Endothelial cell of umbilical vein (primary cell): Measurements from ENCODE around the gene SERPINB13. TPM values are rescaled to one million over a fixed set of nuclear protein-coding genes. Genes with fewer than 3 reads are reported as not detected.

Source experiments
- BruUV-seq: library from RNA; stranded (reverse); fragments of 400-500 nt; replicated peaks from 2 replicates; lab custom pipeline; 2021; lab: Mats Ljungman, UMichigan
- CTCF ChIA-PET: fragments of 300-600, 350-600 bp; sonication (Branson Sonifier 250); formaldehyde crosslinking; loops from one replicate; lab custom pipeline; 2021; ENCODE audit warnings: antibody characterized with exemption, inconsistent platforms; lab: Charles Lee
- POLR2A ChIA-PET: fragments of 300-600, 350-600 bp; sonication (Branson Sonifier 250); formaldehyde crosslinking; loops from one replicate; lab custom pipeline; 2021; ENCODE audit warnings: antibody characterized with exemption, inconsistent platforms; lab: Charles Lee
- DNase-seq: peaks from one replicate; pipeline ENCODE4 v3.0.0-alpha.2; 2011; ENCODE audit warnings: low read depth, low spot score
- FAIRE-seq: peaks from 2 replicates; lab custom pipeline; 2011; peaks lifted over from hg19 to GRCh38; lab: Jason Lieb, UNC
- H2AFZ ChIP-seq: 2 replicates; pipeline ENCODE4 v1.6.0; 2012; ENCODE audit warnings: low read depth, low read length, control low read depth, inconsistent platforms
- H3K27ac ChIP-seq: 2 replicates; pipeline ENCODE4 v1.5.1; 2011; ENCODE audit warnings: low read depth, mild to moderate bottlenecking, control low read depth, low read length, moderate library complexity; ENCODE audit not compliant: insufficient read depth
- H3K27me3 ChIP-seq, 2 experiments: 2 replicates each; pipeline versions ENCODE4 v1.6.0 to v1.6.1; 2011; ENCODE audit warnings: low read length in 2 of 2, mixed read lengths in 1 of 2; ENCODE audit not compliant: control insufficient read depth in 2 of 2, insufficient read depth in 2 of 2
- H3K36me3 ChIP-seq, 2 experiments: 2 replicates in 1 of 2; 3 replicates in 1 of 2; pipeline ENCODE4 v1.5.1; 2011; ENCODE audit warnings: low read length in 2 of 2, mild to moderate bottlenecking in 1 of 2, moderate library complexity in 1 of 2; ENCODE audit not compliant: control insufficient read depth in 2 of 2, insufficient read depth in 2 of 2; ENCODE audit errors: extremely low read depth in 1 of 2
- H3K4me1 ChIP-seq: 3 replicates; pipeline ENCODE4 v1.5.1; 2011; ENCODE audit warnings: mild to moderate bottlenecking, low read length; ENCODE audit not compliant: control insufficient read depth, insufficient read depth; ENCODE audit errors: extremely low read depth
- H3K4me2 ChIP-seq: 2 replicates; pipeline ENCODE4 v1.6.1; 2011; ENCODE audit warnings: low read length, control low read depth, mixed read lengths; ENCODE audit not compliant: insufficient read depth
- H3K4me3 ChIP-seq, 3 experiments: fragments of 200-600 bp in 1 of 3; sonication (generic), shearing (Covaris generic) in 1 of 3; replicated peaks in 1 of 3; 2 replicates each; pipeline ENCODE4 v1.5.1; 2011 to 2016; ENCODE audit warnings: control low read depth in 3 of 3, low read length in 3 of 3, mild to moderate bottlenecking in 2 of 3, inconsistent platforms in 1 of 3, low read depth in 1 of 3, moderate library complexity in 1 of 3; ENCODE audit not compliant: insufficient read depth in 1 of 3
- H3K79me2 ChIP-seq: 2 replicates; pipeline ENCODE4 v1.6.0; 2012; ENCODE audit warnings: low read length, inconsistent platforms; ENCODE audit not compliant: control insufficient read depth, insufficient read depth
- H3K9ac ChIP-seq: replicated peaks from 2 replicates; pipeline ENCODE3; 2011; ENCODE audit warnings: low read length, control low read depth; ENCODE audit not compliant: insufficient read depth; ENCODE audit errors: extremely low read depth
- H3K9me1 ChIP-seq: replicated peaks from 3 replicates; pipeline ENCODE4 v1.6.0; 2011; ENCODE audit warnings: mild to moderate bottlenecking, low read length; ENCODE audit not compliant: control insufficient read depth, insufficient read depth; ENCODE audit errors: extremely low read depth
- H3K9me3 ChIP-seq: replicated peaks from 2 replicates; pipeline ENCODE4 v1.5.1; 2012; ENCODE audit warnings: low read length, inconsistent platforms; ENCODE audit not compliant: control insufficient read depth, insufficient read depth
- H4K20me1 ChIP-seq: replicated peaks from 2 replicates; pipeline ENCODE3; 2011; ENCODE audit warnings: mild to moderate bottlenecking, low read length; ENCODE audit not compliant: control insufficient read depth, insufficient read depth; ENCODE audit errors: extremely low read depth
- EZH2 ChIP-seq: IDR thresholded peaks from 2 replicates; pipeline ENCODE4 v1.6.1; 2012; ENCODE audit warnings: borderline replicate concordance, low read depth, mild to moderate bottlenecking, moderate library complexity, low read length, inconsistent platforms; ENCODE audit not compliant: severe bottlenecking
- FOS ChIP-seq: IDR thresholded peaks from 2 replicates; pipeline ENCODE4 v1.6.1; 2011; ENCODE audit warnings: mild to moderate bottlenecking, low read length, moderate library complexity, borderline replicate concordance; ENCODE audit not compliant: insufficient read depth
- GATA2 ChIP-seq: IDR thresholded peaks from 2 replicates; pipeline ENCODE4 v1.7.0; 2011; ENCODE audit warnings: low read depth, mild to moderate bottlenecking, moderate library complexity, mixed read lengths, low read length; ENCODE audit not compliant: insufficient read length, insufficient read depth
- JUN ChIP-seq: IDR thresholded peaks from 2 replicates; pipeline ENCODE4 v1.6.1; 2011; ENCODE audit warnings: borderline replicate concordance, low read depth; ENCODE audit not compliant: insufficient read length, insufficient read depth
- MAX ChIP-seq: IDR thresholded peaks from 2 replicates; pipeline ENCODE4 v1.6.1; 2011; ENCODE audit not compliant: insufficient read depth, insufficient read length
- MYC ChIP-seq: IDR thresholded peaks from one replicate; pipeline ENCODE4 v1.6.1; 2011; ENCODE audit warnings: mild to moderate bottlenecking, low read depth, low read length
- POLR2A ChIP-seq: IDR thresholded peaks from 2 replicates; pipeline ENCODE4 v1.6.1; 2012; ENCODE audit warnings: low read depth, mild to moderate bottlenecking, control low read depth, low read length
- POLR2AphosphoS5 ChIP-seq: IDR thresholded peaks from 2 replicates; pipeline ENCODE4 v1.6.1; 2012; ENCODE audit warnings: low read depth, mild to moderate bottlenecking, control low read depth, low read length, moderate library complexity; ENCODE audit not compliant: insufficient read depth
- dilution Hi-C: fragments of 300-500 bp; cut with MboI; formaldehyde crosslinking; loops from one replicate; pipeline ENCODE4 v1.15.0; 2019; ENCODE audit warnings: low sequenced_read_pairs; ENCODE audit not compliant: extremely low pct_ligation_motif_present
- intact Hi-C: fragments of 100-400 bp; cut with micrococcal nuclease; formaldehyde crosslinking; loops from one replicate; pipeline ENCODE4 v1.10.0; 2022
- polyA plus RNA-seq, 4 experiments: library from polyadenylated mRNA; depleted of rRNA in 3 of 4; stranded (reverse) in 3 of 4; unstranded in 1 of 4; fragments of >200 nt; gene quantifications; 2 replicates each; pipeline versions ENCODE4 v1.2.1 to v1.2.3, GENCODE V29; 2011 to 2012; ENCODE audit warnings: missing spikeins in 1 of 4
- total RNA-seq: library from RNA; stranded (reverse); gene quantifications from 2 replicates; pipeline ENCODE4 v1.2.3, GENCODE V29; 2021
- TF ChIP-seq, protein P1 (sequence below), 2 donors: IDR thresholded peaks; 1 replicate in 1 of 2; 2 replicates in 1 of 2; pipeline ENCODE4 v1.5.1; 2011; ENCODE audit warnings: low read length in 2 of 2, mild to moderate bottlenecking in 2 of 2, moderate library complexity in 2 of 2, control low read depth in 1 of 2, inconsistent platforms in 1 of 2, low read depth in 1 of 2; ENCODE audit not compliant: insufficient read depth in 1 of 2; ENCODE audit errors: extremely low read depth in 1 of 2

SERPINB13 gene
- total and polyA plus RNA-seq, 2 donors (not counting 3 experiments of a cell fraction or from before 2014, with no cell fraction given): not detected

DNA sequence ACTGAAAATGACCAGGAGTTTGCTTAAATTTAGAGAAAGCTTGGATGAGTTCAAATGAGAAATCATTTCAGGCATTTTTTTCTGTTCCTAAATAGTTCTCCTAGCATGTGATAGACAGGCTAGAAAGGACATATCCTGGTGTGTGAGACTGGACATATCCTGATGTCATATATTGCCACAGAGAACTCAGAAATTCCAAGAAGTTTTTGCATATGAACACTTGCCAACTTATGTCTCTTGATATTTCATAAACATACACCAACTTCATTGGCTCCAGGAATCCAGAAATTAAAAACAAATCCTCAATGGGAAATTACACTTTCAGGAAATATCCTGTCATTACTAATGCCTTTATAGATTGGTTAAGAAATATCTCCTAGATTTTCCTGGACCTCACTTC lies 59.8 kb downstream of the SERPINB13 start:
- Histone ChIP-seq H3K79me2 (no peaks in the 10 kb centered on the region), H3K9me1 (no peaks in the 10 kb centered on the region), H3K4me1 (no peaks in the 10 kb centered on the region), H3K27ac (no peak overlapping the region), H3K9ac (no peak overlapping the region), H3K4me2 (no peak overlapping the region), H3K9me3 (no peaks in the 10 kb centered on the region), H3K27me3 (no peaks in the 10 kb centered on the region), H3K4me3 (no peak overlapping the region), H2AFZ (no peak overlapping the region), H4K20me1 (no peaks in the 10 kb centered on the region), H3K36me3 (no peaks in the 10 kb centered on the region)
- ChIA-PET POLR2A (no interaction called here), CTCF (no interaction called here)
- FAIRE-seq (peak; percentile 31), DNase-seq (no peak)
- dilution Hi-C loops (no loop called here), intact Hi-C loops (no loop called here)
- BruUV-seq: no TSS peak
- TF ChIP-seq POLR2A (no peak), FOS (no peak), GATA2 (no peak), MYC (no peak), JUN (no peak), POLR2AphosphoS5 (no peak), EZH2 (no peak), MAX (no peak)
- TF ChIP-seq, protein P1, sequence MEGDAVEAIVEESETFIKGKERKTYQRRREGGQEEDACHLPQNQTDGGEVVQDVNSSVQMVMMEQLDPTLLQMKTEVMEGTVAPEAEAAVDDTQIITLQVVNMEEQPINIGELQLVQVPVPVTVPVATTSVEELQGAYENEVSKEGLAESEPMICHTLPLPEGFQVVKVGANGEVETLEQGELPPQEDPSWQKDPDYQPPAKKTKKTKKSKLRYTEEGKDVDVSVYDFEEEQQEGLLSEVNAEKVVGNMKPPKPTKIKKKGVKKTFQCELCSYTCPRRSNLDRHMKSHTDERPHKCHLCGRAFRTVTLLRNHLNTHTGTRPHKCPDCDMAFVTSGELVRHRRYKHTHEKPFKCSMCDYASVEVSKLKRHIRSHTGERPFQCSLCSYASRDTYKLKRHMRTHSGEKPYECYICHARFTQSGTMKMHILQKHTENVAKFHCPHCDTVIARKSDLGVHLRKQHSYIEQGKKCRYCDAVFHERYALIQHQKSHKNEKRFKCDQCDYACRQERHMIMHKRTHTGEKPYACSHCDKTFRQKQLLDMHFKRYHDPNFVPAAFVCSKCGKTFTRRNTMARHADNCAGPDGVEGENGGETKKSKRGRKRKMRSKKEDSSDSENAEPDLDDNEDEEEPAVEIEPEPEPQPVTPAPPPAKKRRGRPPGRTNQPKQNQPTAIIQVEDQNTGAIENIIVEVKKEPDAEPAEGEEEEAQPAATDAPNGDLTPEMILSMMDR (IDR thresholded peaks at IDR 0.05; ENCODE audit: extremely low read depth in 1 of 2, insufficient read depth in 1 of 2, low read depth in 1 of 2, low read length in 2 of 2): no peak
